ENCODE measurements around the gene LCT.
A peak's percentile ranks its signal among the peaks of the same experiment; 100 is the strongest.

LCT gene

DNA sequence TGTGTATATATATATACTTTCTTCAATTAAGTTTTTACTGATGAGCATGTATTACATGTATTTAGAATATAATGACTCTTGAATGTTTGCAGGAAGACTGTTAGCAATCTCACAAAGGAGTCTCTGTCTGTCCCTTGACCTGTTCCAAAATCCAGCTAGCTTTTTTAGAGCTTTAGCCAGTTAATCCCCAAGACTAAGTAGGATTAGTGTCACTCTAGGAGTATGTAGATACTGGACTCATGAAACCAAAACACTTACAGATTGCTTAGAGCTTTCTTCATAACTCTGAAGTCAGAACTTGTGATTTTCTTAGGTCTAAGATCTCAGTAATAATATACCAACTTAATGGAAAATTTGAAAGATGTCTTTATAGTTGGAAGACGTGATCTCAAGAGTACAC, 93.1 kb downstream of the LCT start:
- no peak for DNase-seq

- peak in 25 of 56 donors; percentile 1 to 66 (median 40) for DNase-seq
Observed at GRCh38 chr2:135742325-135742757, 94.6 kb downstream of the LCT start.

GRCh38 chr2:135741395-135742324, 95.3 kb downstream of the LCT start, which contains the start of gene UBXN4:
TSS of gene UBXN4 (plus strand) at chr2:135741855. CDS start at chr2:135741930, 75 bp downstream.
- peak; percentile 48 to 99 (median 95) for DNase-seq

DNA sequence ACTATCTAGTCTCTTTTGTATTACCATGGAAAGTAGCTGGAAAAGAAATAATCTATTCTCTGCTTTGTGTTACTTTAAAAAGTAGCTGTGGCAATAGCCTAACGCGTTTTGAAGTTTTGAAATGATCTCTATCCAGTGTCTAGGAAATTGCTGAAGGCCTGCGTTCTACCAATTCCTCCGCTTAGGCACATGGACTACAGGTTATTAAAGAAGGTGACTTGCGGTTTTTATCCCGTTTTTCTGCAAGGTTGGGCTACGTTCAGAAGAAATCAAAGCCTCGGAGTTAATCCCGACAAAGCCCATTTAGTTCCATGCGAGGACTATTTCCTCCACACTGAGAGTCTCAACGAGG, 96.0 kb downstream of the LCT start:
- DNase-seq, result no peak

DNA sequence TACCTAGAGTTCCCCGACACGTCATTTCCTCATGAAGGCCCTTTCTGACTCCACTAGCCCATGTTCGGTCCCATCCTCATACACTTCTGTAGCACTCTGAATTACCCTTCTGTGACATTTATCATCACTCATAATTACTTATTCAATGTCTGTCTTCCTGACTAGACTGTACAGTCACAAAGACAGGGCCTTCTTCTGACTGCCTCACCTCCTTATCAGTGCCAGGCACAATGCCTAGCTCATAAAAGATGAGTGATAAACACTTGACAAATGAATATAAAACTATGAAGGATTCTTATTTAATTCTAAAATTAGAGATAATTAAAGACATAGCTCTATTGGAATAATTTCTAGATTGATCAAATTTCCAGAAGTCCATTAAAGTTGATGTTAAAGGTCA, 96.8 kb downstream of the LCT start:
- no peak for DNase-seq

All from nucleus accumbens (tissue), 56 donors.